ENCODE measurements around the gene MRPL45. TPM values are rescaled to one million over a fixed set of nuclear protein-coding genes. Genes with fewer than 3 reads are reported as not detected.
"Not testable (repeated sequence)": the region's sequence is repeated elsewhere in the genome, so short reads cannot be mapped to it uniquely, and the experiment has no call there.

Gene MRPL45
- polyA plus RNA-seq, result 10 to 100 TPM; 31.3 to 41.4 (median 32.5) TPM

DNA sequence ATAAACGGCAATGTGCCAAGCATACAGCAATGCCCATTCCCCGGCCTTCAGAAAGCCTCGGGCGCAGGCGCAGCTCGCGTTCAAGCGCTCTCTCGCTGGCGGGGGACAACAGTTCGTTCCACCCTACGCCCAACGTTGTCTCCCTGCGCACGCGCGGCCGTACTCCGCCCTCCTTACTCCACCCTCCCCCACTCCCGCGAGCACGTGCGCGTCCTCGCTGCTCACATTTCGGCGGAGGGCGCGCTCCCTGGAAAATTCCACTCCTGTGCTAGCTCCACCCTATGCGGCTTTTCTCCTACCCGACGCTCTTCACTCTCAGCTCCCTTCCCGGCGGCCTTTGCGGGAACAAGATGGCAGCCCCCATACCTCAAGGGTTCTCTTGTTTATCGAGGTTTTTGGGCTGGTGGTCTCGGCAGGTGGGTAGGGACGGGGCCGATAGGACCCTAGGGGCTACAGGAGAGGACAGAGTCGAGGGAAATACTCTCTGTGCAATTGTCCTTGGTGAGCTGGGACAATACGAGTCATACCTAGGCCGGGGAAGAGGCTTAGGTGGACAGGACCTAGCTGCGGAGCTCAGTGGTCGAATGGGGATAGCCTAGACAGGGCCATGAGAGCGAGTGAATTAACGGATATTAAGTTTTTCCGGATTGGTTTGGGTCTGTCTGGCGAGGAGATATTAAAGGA, at the start of gene MRPL45:
TSS of gene MRPL45 (plus strand) at position 335 of the 684 bp plus-strand sequence. CDS start at position 351, 16 bp downstream.
- not testable (repeated sequence) for H3K27ac ChIP-seq (ENCODE audit: low read depth, low read length)
- 0 to 1% (median 1%) methylated on average over 47 to 48 of the region's 48 CpGs for WGBS, 3 donors

DNA sequence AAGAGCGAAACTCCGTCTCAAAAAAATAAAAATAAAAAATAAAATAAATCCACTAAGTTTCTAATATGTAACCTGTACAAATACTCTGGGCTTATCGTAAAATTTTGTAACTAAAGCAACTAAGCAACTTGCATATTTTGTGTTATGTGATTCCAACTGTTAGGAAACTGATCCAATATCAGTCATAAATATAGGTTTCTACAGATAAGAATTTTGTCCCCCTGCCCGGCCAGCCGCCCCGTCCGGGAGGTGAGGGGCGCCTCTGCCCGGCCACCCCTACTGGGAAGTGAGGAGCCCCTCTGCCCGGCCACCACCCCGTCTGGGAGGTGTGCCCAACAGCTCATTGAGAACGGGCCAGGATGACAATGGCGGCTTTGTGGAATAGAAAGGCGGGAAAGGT, 43.8 kb upstream of the MRPL45 start:
- H3K27ac ChIP-seq (ENCODE audit: low read depth, low read length), result not testable (repeated sequence)
- WGBS, 3 donors, result 87 to 93% (median 90%) methylated on average over 9 of the region's 14 CpGs

DNA sequence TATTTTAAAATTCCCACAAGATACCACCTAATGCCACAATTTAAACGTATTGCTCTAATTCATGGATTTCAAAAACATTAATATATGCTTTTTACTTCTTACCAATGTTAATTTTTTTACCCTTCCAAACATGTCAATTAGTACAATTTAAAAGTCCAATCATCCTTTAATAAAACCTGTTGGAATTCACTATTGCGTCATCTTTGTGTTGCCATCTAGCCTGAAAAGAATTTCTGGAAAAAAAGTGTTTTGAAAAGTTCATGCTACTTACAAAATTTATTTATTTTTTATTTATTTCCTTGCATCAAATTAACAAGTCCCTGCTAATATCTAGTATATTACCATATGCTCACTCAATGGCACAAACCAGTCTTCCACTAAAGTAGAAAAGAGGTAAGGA, 42.6 kb upstream of the MRPL45 start:
- 41 to 69% (median 61%) methylated on average over 2 of the region's 2 CpGs for WGBS, 3 donors
- not testable (repeated sequence) for H3K27ac ChIP-seq (ENCODE audit: low read depth, low read length)

DNA sequence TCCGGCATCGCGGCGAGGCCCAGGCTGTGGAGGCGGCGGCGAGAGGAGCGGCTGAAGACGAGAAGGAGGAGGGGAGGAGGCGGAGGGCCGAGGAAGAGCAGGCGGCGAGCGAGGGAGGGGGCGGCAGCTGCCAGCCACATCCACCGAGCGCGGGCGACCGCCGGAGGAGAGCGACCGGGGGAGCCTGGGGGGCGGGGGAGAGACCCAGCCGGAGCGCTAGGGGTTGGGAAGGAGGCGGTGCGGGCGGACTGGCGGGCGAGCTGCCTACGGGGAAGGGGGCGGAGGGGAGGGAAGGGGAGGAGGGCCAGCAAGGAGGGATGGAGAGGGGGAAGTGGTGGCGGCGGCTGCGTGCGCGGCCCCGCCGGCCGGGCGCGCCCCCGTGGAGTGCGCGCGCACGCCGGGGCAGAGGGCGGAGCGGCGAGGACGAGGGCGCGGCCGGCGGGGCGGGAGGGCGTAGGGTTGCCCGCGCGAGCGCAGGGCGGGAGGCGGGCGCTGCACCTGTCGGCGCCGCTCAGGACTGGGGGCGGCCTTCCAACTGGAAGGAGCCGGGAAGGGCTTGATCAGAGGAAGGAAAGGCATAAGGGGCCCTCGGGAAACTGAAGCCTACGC, 39.9 kb upstream of the MRPL45 start:
- H3K27ac ChIP-seq (ENCODE audit: low read depth, low read length), result not testable (repeated sequence)
- 0 to 1% (median 1%) methylated on average over 23 to 47 of the region's 73 CpGs for WGBS, 3 donors

DNA sequence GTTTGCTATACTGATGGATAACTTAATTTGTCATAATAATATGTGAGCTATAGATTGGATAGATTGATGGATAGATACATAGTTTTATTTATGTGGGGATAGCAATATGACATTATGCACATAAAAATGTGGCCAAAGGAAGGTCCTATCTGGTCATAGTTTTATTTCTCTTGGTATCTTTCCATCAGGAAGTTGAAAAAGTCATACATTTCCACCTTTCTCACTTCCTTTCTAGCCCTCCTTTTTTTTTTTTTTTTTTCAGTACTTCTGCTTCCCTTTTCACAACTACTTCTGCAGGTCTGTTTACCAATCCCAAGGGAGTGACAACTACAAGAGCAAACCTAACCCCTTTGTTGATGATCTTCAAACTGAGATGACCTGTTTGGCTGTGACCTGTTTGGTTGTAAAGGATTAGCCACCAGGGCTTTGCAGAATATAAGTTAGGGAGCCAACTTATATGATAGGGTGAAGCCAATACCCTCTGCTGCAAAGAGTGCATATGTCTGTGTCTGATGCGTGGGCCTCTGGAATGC, 30.9 kb upstream of the MRPL45 start:
- H3K27ac ChIP-seq (ENCODE audit: low read depth, low read length), result not testable (repeated sequence)
- 91 to 100% (median 100%) methylated on average over 1 of the region's 1 CpG for WGBS, 3 donors

DNA sequence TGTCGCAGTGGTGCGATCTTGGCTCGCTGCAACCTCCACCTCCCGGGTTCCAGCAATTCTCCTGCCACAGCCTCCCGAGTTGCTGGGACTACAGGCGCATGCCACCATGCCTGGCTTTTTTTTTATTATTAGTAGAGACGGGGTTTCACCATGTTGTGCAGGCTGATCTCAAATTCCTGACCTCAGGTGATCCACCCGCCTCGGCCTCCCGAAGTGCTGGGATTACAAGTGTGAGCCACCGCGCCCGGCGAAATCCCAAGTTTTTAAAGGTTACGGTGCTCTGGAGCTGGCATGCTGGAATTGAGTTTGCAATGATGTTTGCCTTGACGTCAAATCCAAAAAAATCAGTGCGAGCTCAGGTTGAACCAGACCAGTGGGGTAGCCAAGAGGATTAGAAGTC, 30.4 kb upstream of the MRPL45 start:
- WGBS, 3 donors, result 93 to 98% (median 96%) methylated on average over 15 to 17 of the region's 17 CpGs
- H3K27ac ChIP-seq (ENCODE audit: low read depth, low read length), result not testable (repeated sequence)

DNA sequence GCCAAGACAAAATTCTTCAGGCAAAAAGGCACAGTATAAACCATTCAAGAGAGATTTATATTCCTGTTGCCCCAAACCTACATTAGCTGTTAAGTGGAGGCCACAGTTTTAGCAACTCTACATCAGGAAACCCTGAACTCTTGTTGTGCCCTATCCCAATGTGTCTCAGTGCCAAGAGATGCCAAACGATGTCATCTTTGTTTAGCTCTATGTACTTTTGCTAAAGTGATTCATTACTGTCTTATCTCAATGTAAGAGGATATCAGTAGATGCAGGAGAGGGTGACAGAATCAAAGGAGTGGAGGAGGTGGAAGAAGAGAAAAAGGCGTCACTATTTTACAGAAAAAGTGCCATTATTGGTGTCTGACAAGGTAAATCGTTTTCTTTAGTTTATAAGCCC, 28.8 kb upstream of the MRPL45 start:
- not testable (repeated sequence) for H3K27ac ChIP-seq (ENCODE audit: low read depth, low read length)
- WGBS, 3 donors, result 53 to 74% (median 65%) methylated on average over 3 of the region's 3 CpGs

DNA sequence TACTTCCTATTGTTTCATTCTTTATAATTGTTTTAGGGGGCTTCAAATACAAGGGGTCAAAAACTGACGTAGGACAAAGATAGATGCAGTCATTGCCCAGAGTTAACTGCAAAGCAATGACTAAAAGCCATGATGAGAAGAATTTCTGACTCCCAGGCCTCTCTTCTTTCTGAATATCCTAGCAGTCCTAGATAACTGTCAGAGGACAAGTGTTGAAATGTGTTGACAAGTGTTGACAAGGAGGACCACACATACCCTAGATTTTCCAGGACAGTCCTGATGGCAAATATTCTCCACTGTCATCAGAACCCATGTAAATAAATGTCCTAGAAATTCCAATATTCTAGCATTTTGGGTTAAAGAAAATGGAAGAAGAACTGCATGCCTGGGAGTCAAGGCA, 27.9 kb upstream of the MRPL45 start:
- WGBS, 3 donors, result 71 to 81% (median 77%) methylated on average over 1 of the region's 1 CpG
- H3K27ac ChIP-seq (ENCODE audit: low read depth, low read length), result not testable (repeated sequence)

DNA sequence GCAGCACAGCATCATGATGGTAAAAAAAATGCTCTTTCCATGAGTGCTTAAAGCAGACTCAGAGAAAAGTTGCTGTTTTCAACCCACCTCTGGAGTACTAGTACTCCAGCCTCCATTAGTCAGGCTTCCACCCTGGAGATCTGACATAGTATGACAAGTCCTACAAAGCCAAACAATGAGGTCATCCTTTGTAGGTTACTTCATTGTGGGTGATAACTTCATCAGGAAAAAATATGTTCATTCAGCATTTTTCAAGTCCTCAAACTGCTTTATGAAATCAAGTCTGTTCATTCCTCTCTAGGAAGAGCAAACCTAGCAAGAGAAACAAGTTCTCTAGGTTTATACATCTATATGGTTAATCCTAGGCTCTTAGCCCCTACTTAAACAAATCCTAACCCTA, 27.4 kb upstream of the MRPL45 start:
- H3K27ac ChIP-seq (ENCODE audit: low read depth, low read length), result not testable (repeated sequence)

DNA sequence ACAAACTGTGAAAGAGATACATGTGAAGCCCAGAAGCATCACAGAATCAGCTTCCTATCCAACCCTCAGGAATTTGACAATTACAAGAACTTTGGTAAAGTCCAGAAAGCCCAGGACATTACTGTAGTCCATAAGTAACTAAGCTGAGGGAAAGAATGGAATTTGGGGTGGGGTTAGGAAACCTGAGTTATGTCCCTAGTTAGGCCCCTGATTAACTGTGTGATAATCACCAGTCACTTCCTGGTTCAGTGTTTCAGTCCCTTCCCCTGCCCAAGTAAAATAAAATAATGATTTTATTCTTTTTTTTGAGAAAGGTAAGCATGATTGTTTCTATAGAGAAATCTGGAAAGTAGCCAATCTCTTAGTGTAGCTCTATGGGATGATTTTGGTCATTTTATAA, 11.0 kb upstream of the MRPL45 start:
- not testable (repeated sequence) for H3K27ac ChIP-seq (ENCODE audit: low read depth, low read length)

DNA sequence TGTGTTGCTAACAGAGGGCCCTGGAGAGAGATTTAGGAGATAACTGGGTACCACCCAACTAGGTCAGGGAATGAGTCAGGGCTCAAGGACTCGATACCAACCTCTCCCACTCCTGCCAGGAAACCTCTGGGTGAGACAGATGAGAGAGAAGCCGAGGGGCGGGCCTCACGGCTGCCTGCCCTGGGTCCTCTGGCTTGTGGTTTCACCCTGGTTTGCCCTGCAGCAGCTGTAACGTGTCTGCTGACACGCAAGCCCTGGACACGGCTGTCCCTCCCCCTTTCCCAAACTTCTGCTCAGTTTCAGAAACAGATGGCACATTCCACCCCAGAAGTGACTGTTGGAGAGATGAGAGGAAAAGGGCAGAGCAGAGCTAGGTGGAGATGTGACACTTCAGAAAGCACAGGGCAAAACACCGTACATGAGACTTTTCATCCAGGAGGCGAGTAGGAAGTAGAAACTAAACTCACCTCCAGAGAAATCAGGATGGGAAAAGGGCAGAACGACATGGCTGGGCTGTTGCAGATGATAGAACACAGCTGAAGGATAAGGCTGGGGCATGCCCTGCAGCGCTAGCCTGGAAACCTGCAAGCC, 10.4 kb upstream of the MRPL45 start:
- 20 to 44% (median 24%) methylated on average over 8 of the region's 11 CpGs for WGBS, 3 donors

DNA sequence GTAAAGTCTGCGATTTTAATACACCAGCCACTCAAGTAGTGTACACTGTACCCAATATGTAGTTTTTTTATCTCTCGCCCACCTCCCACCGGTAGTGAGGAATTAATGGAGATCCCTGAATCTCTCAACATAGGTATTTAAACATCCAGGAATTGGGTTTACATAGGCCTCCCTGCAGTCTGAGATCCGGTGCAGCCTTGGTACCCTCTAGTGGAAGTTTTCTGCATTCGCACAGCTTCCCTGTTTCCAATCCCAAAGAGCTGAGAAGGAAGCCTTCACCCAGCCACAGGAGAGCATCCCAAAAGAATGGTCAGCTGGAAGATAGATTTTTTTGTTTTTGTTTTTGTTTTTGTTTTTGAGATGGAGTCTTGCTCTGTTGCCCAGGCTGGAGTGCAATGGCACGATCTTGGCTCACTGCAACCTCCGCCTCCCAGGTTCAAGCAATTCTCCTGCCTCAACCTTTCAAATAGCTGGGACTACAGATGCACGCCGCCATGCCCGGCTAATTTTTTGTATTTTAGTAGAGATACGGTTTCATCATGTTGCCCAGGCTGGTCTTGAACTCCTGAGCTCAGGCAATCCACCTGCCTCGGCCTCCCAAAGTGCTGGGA, 8.6 kb upstream of the MRPL45 start:
- 56 to 65% (median 64%) methylated on average over 9 to 12 of the region's 12 CpGs for WGBS, 3 donors
- not testable (repeated sequence) for H3K27ac ChIP-seq (ENCODE audit: low read depth, low read length)

More for the DNA sequence above, 10.4 kb upstream of the MRPL45 start:
- not testable (repeated sequence) for H3K27ac ChIP-seq (ENCODE audit: low read depth, low read length)

DNA sequence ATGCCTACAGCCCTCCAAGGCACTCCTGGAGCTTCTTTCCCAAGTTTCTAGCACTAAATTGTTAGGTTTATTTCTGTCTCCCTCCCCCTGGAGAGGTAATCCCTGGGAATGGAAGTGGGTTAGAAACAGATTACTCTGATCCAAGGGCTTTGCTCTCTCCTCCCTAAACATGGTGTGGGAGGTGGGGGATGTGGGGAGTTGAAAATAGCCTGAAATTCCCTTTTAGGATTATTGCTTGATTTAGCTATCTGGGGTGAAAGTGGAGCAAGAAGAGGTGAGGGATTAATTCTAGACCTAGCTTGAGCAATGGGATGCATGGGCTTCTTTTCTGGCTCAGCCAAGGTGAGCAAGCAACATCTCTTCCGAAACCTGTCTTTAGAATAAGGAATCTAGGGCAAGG, 7.2 kb upstream of the MRPL45 start:
- 64 to 97% (median 93%) methylated on average over 1 of the region's 1 CpG for WGBS, 3 donors
- H3K27ac ChIP-seq (ENCODE audit: low read depth, low read length), result not testable (repeated sequence)

DNA sequence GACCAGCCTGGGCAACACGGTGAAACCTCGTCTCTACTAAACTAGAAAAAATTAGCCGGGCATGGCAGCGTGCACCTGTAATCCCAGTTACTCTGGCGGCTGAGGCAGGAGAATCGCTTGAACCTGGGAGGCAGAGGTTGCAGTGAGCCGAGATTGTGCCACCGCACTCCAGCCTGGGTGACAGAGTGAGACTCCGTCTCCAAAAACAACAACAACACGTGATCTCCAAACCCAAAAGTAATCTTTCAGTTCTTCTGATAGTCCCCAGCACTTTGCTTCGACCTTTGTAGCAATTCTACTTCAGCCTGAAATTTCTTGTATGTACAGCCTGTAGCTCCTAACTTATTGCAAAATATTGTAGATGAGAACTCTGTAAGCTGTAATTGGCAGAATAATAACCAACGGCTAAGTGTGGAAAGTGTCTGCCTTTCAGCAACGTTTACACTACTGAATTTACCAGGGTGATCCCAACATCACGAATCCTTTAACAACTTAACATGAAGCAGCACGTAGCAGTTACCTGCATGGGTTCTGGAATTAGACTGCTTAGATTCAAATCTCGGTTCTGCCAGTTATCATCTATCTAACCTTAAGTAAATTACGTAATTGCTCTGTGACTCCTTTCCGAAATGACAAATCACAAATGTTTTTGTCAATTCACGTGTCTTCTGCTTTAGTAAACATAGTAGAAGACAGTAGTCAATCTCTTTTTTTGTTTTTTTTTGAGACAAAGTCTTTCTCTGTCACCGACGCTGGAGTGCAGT, 1.2 kb upstream of the MRPL45 start:
- 60 to 78% (median 67%) methylated on average over 20 to 21 of the region's 21 CpGs for WGBS, 3 donors
- not testable (repeated sequence) for H3K27ac ChIP-seq (ENCODE audit: low read depth, low read length)

DNA sequence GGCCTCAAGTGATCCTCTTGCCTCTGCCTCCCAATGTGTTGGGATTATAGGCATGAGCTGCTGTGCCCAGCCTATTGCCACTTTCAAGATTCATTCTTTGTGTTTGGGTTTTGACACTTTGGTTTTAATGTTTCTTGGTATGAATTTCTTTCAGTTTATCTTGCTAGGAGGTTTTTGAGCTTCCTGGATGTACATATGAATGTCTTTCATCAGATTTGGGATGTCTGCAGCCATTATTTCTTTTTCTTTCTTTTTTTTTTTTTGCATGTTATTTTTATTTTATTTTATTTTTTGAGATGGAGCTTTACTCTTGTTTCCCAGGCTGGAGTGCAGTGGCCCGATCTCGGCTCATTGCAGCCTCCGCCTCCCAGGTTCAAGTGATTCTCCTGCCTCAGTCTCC, 18.5 kb downstream of the MRPL45 start:
- no peak overlapping the region for H3K27ac ChIP-seq (ENCODE audit: low read depth, low read length)
- 64 to 82% (median 67%) methylated on average over 3 of the region's 3 CpGs for WGBS, 3 donors

DNA sequence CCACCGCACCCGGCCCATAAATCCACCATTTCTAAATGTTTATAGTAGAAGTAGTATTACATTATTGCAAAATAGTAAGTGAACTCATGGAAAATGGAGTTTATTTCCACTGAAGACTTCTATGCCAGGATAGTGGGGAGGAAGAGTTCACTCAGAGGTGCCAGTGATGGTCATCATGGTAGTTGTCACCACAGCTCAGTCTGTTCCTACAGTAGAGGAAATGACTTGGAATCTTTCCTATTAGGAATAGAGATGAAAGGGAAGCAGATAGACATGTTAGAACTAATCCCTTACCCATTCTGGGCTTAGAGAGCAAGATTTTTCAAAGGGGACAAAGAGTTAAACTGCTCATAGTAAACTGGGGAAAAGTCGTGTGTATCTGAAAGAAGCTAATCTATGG, 20.1 kb downstream of the MRPL45 start:
- 77 to 86% (median 77%) methylated on average over 3 of the region's 3 CpGs for WGBS, 3 donors
- no peak overlapping the region for H3K27ac ChIP-seq (ENCODE audit: low read depth, low read length)

DNA sequence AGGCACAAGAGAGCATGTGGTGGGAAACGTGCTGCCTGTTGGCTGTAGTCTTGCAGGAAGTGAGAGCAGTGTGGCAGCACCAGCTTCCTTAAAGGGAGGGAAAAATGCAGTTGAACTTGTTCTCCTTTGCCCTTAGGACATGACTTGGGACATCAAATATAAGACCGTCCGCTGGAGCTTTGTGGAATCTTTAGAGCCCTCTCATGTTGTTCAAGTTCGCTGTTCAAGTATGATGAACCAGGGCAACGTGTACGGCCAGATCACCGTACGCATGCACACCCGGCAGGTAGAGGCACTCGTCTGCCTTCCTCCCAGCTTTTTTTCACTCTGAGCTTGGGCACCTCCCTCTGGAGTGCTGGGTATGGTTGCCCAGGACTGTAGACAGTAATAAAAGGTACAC, 23.5 kb downstream of the MRPL45 start:
- H3K27ac ChIP-seq (ENCODE audit: low read depth, low read length), result no peak overlapping the region
- 86 to 91% (median 90%) methylated on average over 10 of the region's 10 CpGs for WGBS, 3 donors

DNA sequence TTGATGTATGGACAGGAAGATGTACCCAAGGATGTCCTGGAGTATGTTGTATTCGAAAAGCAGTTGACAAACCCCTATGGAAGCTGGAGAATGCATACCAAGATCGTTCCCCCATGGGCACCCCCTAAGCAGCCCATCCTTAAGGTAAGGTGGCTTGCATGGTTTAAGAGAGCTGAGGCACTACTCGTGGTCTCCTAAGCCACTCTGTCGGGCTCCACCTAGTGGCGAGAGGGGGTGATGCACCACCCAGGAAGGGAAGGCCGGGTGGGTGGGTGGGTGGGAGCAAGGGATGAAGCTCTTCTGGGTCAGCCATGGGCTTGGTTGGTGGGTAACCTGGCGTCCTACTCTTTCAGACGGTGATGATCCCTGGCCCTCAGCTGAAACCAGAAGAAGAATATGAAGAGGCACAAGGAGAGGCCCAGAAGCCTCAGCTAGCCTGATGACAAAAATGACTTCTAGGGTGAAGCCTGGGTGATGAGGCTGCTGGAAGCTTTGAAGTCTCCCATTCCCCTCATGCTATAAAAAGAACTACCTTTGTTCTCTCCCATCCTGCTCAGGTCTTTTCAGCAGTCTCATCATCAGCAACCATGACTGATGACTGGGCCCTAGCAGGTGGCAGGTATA, 25.3 kb downstream of the MRPL45 start:
- WGBS, 3 donors, result 20 to 30% (median 23%) methylated on average over 8 of the region's 8 CpGs
- H3K27ac ChIP-seq (ENCODE audit: low read depth, low read length), result no peak overlapping the region

All from adipose tissue (tissue), 3 donors.